ENCODE results near the gene SLC12A7.

SLC12A7 gene

DNA sequence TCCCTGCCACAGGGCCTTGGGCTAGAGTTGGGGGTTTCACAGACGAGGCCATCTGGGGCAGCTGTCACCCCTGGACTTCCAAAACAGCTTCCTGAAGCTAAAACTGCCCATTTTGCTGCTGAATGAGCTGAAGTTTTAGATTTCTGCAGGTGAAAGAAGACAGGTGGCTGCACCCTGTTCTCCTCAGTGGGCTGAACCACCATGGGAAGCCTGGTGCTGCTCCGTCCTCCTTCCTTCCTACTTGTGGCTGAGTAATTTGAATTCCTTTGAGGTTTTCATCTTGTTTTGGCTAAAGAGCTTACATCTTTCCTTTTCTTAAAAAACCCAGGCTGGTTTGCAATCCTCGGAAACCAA lies 97.9 kb downstream of the SLC12A7 start:
- H3K4me3 ChIP-seq (ENCODE audit: low read depth, low read length), result no peak overlapping the region
- TF ChIP-seq, protein P1, sequence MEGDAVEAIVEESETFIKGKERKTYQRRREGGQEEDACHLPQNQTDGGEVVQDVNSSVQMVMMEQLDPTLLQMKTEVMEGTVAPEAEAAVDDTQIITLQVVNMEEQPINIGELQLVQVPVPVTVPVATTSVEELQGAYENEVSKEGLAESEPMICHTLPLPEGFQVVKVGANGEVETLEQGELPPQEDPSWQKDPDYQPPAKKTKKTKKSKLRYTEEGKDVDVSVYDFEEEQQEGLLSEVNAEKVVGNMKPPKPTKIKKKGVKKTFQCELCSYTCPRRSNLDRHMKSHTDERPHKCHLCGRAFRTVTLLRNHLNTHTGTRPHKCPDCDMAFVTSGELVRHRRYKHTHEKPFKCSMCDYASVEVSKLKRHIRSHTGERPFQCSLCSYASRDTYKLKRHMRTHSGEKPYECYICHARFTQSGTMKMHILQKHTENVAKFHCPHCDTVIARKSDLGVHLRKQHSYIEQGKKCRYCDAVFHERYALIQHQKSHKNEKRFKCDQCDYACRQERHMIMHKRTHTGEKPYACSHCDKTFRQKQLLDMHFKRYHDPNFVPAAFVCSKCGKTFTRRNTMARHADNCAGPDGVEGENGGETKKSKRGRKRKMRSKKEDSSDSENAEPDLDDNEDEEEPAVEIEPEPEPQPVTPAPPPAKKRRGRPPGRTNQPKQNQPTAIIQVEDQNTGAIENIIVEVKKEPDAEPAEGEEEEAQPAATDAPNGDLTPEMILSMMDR (conservative IDR thresholded peaks at IDR 0.05; ENCODE audit: low read depth, low read length), result no peak
- no peak for DNase-seq (ENCODE audit: low read depth)

DNA sequence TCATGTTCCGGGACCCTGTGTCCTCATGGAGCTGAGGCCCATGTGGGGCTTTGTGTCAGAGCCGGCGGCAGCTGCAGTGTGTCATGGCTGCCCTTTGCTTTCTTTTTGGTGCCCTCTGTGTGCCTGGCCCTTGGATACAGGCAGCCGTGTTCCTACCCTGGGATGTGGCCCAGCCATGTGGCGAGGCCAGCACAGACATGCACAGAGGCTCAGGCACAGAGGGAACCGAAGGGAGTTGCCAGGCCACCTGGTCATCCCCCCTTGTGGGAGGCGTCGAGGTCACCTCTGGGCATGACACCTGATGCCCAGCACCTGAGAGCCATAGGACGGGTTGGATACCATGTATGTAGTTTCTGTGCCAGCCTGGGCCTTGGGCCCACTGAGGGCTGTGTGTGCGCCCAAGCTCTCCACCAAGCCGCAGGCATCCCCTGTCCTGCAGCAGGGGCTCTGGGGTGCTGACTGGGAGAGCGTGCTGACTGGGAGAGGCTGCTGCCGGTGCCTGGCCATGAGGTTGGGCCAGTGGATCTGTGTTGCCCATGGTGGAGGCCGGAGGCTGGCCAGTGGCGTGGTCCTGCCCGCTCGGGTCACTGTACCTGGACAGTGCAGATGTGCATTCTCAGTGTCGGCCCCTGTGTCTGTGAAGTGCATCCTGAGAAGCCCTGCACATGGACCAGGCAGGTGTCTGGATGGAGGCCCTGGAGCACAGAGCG lies 98.5 kb downstream of the SLC12A7 start:
- H3K4me3 ChIP-seq (ENCODE audit: low read depth, low read length), result no peak overlapping the region
- no peak for DNase-seq (ENCODE audit: low read depth)
- TF ChIP-seq, protein P1 (conservative IDR thresholded peaks at IDR 0.05; ENCODE audit: low read depth, low read length), result no peak

DNA sequence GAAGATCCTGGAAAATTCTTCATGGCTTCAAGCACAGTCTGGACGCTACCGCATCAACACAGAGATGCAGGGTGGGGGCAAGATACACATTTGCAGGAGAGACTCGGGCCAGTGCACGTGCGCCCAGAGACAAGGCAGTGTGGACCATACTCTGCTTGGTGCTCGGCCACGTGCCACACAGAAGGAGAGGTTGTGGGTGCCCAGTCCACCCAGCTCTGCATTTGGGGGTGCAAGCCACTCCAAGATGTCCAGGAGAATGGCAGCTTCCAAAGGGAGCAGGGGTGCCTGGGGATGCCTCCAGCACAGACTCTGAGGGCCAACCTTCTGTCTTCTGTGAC lies 99.0 kb downstream of the SLC12A7 start:
- no peak for DNase-seq (ENCODE audit: low read depth)
- no peak overlapping the region for H3K4me3 ChIP-seq (ENCODE audit: low read depth, low read length)
- TF ChIP-seq, protein P1 (conservative IDR thresholded peaks at IDR 0.05; ENCODE audit: low read depth, low read length), result no peak

DNA sequence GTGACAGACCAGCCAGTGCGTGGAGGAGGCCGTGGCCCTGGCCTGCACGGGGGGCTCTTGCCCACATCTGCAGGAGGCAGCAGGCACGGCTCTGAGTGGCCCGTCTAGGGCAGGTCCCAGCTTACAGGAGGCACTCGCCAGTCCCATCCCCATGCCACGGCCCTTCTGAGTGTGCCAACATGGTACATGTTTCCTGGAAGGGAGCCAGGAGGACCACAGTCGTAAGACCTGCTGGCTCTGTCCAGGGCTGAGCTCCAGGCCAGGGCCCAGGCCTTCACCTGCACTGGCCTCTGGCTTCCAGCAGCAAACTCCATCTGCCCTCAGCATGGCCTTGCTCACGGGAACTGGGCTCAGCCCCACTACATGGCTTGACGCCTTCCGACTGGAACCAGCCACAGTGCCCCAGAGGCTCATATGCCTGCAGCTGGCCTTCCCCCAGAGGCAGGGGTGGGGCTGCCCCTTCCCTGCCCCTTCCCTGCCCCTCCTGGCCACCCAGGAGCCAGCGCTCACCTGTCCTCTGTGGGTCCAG lies 99.5 kb downstream of the SLC12A7 start:
- H3K4me3 ChIP-seq (ENCODE audit: low read depth, low read length), result no peak overlapping the region
- TF ChIP-seq, protein P1 (conservative IDR thresholded peaks at IDR 0.05; ENCODE audit: low read depth, low read length), result no peak
- no peak for DNase-seq (ENCODE audit: low read depth)

DNA sequence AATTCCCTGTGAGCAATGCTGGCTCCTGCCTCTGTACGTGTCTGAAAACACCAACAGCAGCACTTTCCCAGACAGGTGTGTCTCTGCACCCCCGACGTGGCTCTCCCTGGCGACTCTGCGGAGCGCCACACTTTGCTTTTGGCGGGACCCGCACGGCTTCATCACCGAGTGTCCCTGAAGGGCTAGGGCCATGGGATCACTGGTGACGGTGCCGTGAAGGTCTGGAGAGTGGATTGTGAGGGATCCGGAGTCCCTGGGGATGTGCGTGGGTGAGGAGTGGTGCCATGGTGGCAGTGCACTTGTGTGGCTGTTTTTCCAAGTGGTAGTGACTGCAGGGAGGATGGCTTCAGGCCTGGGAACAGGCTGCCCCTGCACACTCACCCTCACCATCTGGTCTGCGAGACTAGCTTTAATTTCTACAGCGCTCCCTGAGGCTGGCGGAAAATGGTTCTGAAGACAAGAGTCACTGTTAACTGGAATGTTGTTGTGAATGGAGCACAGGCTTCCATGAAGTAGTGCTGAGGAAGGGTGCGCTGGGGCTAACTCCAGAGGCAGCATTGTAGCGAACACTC lies 100.0 kb downstream of the SLC12A7 start:
- TF ChIP-seq, protein P1 (conservative IDR thresholded peaks at IDR 0.05; ENCODE audit: low read depth, low read length), result no peak
- H3K4me3 ChIP-seq (ENCODE audit: low read depth, low read length), result no peak overlapping the region
- no peak for DNase-seq (ENCODE audit: low read depth)

DNA sequence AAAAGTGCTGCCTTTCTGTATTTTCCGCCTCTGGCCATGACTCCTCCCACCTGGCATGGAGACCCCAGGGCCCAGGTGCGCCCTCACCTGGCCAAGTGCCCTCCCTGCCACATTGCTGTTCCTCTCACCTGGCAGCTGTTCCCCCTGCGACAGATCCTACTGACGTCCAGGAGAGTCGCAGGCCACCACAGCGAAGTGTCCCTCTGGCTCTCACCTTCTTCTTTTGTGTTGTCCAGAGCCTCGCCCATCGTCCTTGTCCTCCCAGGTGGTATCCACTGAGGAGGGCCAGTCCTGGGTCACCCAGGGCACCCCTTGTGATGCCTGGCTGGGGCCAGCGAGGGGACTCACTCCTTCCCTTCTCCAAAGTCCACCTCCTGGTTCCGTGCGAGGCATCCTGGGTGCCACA lies 100.6 kb downstream of the SLC12A7 start:
- TF ChIP-seq, protein P1 (conservative IDR thresholded peaks at IDR 0.05; ENCODE audit: low read depth, low read length), result peak; percentile 30
- H3K4me3 ChIP-seq (ENCODE audit: low read depth, low read length), result no peak overlapping the region
- DNase-seq (ENCODE audit: low read depth), result peak; percentile 8

DNA sequence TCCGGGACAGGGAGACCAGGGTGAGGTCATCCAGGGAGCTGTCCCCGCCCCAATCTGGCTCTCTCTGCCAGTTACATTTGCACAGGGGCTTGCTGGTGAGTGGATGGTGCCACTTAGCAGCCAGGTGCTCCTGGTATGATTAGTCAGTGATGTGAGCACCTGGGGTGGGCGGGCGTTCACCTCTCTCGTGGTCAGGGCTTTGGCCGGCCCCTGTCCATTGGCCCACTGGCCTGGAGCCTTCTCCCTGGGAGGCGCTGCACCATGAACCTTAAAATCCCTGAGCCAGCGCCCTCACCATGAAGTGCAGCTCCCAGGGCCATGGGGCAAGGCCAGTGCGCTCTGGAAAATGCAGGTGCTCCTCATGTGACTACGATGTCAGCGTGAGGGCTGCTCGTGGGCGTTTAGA lies 101.2 kb downstream of the SLC12A7 start:
- no peak for DNase-seq (ENCODE audit: low read depth)
- TF ChIP-seq, protein P1 (conservative IDR thresholded peaks at IDR 0.05; ENCODE audit: low read depth, low read length), result no peak
- no peak overlapping the region for H3K4me3 ChIP-seq (ENCODE audit: low read depth, low read length)
